PC-9 (cell line): ENCODE results near the gene VOPP1.

Experiments used
- EZH2 ChIP-seq: fragments of 200-600 bp; sonication (generic); IDR thresholded peaks from 2 replicates; pipeline ENCODE4 v1.8.0; 2017; ENCODE audit warnings: antibody characterized with exemption, low read depth
- TF ChIP-seq, protein P1 (sequence below): fragments of 200-600 bp; sonication (generic); conservative IDR thresholded peaks from 2 replicates; pipeline ENCODE4 v1.6.1; 2017; ENCODE audit warnings: mixed run types, antibody characterized with exemption, mild to moderate bottlenecking, moderate library complexity

- TF ChIP-seq EZH2 = no peak
- TF ChIP-seq, protein P1, sequence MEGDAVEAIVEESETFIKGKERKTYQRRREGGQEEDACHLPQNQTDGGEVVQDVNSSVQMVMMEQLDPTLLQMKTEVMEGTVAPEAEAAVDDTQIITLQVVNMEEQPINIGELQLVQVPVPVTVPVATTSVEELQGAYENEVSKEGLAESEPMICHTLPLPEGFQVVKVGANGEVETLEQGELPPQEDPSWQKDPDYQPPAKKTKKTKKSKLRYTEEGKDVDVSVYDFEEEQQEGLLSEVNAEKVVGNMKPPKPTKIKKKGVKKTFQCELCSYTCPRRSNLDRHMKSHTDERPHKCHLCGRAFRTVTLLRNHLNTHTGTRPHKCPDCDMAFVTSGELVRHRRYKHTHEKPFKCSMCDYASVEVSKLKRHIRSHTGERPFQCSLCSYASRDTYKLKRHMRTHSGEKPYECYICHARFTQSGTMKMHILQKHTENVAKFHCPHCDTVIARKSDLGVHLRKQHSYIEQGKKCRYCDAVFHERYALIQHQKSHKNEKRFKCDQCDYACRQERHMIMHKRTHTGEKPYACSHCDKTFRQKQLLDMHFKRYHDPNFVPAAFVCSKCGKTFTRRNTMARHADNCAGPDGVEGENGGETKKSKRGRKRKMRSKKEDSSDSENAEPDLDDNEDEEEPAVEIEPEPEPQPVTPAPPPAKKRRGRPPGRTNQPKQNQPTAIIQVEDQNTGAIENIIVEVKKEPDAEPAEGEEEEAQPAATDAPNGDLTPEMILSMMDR = no peak
These were observed 36.7 kb downstream of the VOPP1 start for GRCh38 chr7:55535617-55536016.
